ENCODE results near the gene COLGALT1.

COLGALT1 gene

GRCh38 chr19:17623224-17623935, 67.9 kb downstream of the COLGALT1 start:
- no peak for DNase-seq (ENCODE audit: low read depth)

- DNase-seq (ENCODE audit: low read depth): no peak
These were observed 69.0 kb downstream of the COLGALT1 start for GRCh38 chr19:17624314-17624991.

- no peak for DNase-seq (ENCODE audit: low read depth)
These were observed 69.6 kb downstream of the COLGALT1 start for GRCh38 chr19:17625043-17625442.

GRCh38 chr19:17625980-17626379, 70.5 kb downstream of the COLGALT1 start:
- DNase-seq (ENCODE audit: low read depth): no peak

- DNase-seq (ENCODE audit: low read depth): no peak
These were observed 71.1 kb downstream of the COLGALT1 start for GRCh38 chr19:17626456-17627015.

- DNase-seq (ENCODE audit: low read depth): no peak
These were observed 71.7 kb downstream of the COLGALT1 start for GRCh38 chr19:17627161-17627560.

- no peak for DNase-seq (ENCODE audit: low read depth)
These were observed 72.5 kb downstream of the COLGALT1 start for GRCh38 chr19:17627921-17628320.

- no peak for DNase-seq (ENCODE audit: low read depth)
These were observed 74.3 kb downstream of the COLGALT1 start for GRCh38 chr19:17629760-17630159.

GRCh38 chr19:17632577-17632976, 77.1 kb downstream of the COLGALT1 start:
- DNase-seq (ENCODE audit: low read depth): no peak
